ENCODE measurements around the gene FAM83B.

DNA sequence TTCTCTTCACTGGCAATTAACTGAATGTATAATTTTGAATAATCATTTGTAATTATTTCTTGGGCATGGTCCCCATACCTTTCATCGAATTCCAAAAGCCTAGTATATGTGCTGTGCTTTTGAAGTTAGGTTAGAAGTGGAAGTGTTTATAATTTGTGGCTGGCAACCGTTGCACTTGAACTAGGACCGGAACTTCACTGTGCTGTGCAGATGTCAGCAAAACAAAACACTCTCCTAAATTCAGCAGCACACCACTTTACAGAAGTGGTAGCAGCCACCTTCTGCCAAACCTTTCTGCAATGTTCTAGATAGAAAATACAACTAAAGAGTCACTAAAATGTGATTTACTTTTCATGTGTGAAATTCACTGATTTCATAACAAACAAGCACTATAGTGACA lies 111.9 kb downstream of the FAM83B start:
- TF ChIP-seq, protein P1, sequence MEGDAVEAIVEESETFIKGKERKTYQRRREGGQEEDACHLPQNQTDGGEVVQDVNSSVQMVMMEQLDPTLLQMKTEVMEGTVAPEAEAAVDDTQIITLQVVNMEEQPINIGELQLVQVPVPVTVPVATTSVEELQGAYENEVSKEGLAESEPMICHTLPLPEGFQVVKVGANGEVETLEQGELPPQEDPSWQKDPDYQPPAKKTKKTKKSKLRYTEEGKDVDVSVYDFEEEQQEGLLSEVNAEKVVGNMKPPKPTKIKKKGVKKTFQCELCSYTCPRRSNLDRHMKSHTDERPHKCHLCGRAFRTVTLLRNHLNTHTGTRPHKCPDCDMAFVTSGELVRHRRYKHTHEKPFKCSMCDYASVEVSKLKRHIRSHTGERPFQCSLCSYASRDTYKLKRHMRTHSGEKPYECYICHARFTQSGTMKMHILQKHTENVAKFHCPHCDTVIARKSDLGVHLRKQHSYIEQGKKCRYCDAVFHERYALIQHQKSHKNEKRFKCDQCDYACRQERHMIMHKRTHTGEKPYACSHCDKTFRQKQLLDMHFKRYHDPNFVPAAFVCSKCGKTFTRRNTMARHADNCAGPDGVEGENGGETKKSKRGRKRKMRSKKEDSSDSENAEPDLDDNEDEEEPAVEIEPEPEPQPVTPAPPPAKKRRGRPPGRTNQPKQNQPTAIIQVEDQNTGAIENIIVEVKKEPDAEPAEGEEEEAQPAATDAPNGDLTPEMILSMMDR (IDR thresholded peaks at IDR 0.05; ENCODE audit: insufficient read depth, low read depth, low read length) = no peak
- no peak for TF ChIP-seq EZH2 (IDR thresholded peaks at IDR 0.05; ENCODE audit: insufficient read depth, low read length)
